Rectal smooth muscle tissue (tissue), 1 donor: Measurements from ENCODE around the gene VWF.

Source experiments
- H3K27ac ChIP-seq: one replicate; pipeline ENCODE4 v1.7.0; 2013; ENCODE audit warnings: low read depth, low read length, inconsistent platforms
- H3K27me3 ChIP-seq: one replicate; pipeline ENCODE4 v1.7.0; 2013; ENCODE audit warnings: low read length; ENCODE audit not compliant: control insufficient read depth, insufficient read depth
- H3K36me3 ChIP-seq: one replicate; pipeline ENCODE4 v1.7.0; 2013; ENCODE audit warnings: low read length; ENCODE audit not compliant: control insufficient read depth, insufficient read depth
- H3K4me1 ChIP-seq: one replicate; pipeline ENCODE4 v1.7.0; 2013; ENCODE audit warnings: low read length; ENCODE audit not compliant: control insufficient read depth, insufficient read depth
- H3K4me3 ChIP-seq: one replicate; pipeline ENCODE4 v1.7.0; 2013; ENCODE audit warnings: low read length
- H3K9ac ChIP-seq: one replicate; pipeline ENCODE4 v1.7.0; 2013; ENCODE audit warnings: low read length

Gene VWF

DNA sequence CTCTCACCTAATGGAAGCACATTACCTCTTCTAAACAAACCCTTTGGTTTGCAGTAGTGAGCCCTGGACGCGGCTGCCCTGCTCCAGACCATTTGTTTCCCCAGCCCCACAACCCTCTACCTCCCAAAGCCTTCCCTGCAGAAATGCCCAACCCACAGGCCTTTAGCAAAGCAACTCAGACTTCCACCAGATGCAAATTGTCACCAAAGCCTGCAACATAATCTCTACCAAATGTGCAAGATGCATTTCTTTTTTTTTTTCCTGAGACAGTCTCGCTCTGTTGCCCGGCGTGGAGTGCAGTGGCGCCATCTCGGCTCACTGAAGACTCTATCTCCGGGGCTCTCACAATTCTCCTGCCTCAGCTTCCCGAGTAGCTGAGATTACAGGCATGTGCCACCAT, 56.2 kb downstream of the VWF start:
- Histone ChIP-seq H3K27me3 (no peaks in the 10 kb centered on the region), H3K27ac (no peak overlapping the region), H3K9ac (no peak overlapping the region), H3K4me3 (no peak overlapping the region), H3K4me1 (no peaks in the 10 kb centered on the region), H3K36me3 (no peaks in the 10 kb centered on the region)

GRCh38 chr12:6067152-6067916, 57.1 kb downstream of the VWF start:
- H3K4me3 ChIP-seq: no peak overlapping the region
- no peak overlapping the region for H3K27ac ChIP-seq
- no peaks in the 10 kb centered on the region for H3K36me3 ChIP-seq
- no peak overlapping the region for H3K9ac ChIP-seq
- no peaks in the 10 kb centered on the region for H3K4me1 ChIP-seq
- no peaks in the 10 kb centered on the region for H3K27me3 ChIP-seq

- Histone ChIP-seq H3K9ac (no peak overlapping the region), H3K36me3 (no peaks in the 10 kb centered on the region), H3K27me3 (no peaks in the 10 kb centered on the region), H3K4me1 (no peaks in the 10 kb centered on the region), H3K27ac (no peak overlapping the region), H3K4me3 (no peak overlapping the region)
Observed at GRCh38 chr12:6066651-6067050, 57.8 kb downstream of the VWF start.

DNA sequence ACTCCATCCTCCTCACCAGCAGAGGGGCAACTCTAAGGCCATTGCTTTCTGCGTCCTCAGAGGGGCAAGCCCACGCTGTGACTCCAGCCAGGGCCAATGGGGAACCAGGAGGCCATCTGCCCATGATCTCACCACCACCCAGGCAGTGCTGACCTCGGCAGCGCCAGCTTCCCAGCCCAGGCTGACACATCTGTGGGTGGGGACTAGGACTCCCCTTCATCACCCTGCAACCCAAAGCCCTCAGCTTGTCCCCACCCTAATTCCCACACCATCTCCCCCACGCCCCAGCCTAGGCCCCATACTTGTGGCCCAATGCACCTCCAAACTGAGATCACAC, 58.6 kb downstream of the VWF start:
- Histone ChIP-seq H3K27ac (no peak overlapping the region), H3K4me1 (no peaks in the 10 kb centered on the region), H3K9ac (no peak overlapping the region), H3K36me3 (no peaks in the 10 kb centered on the region), H3K4me3 (no peak overlapping the region), H3K27me3 (no peaks in the 10 kb centered on the region)

GRCh38 chr12:6065131-6065862, 59.2 kb downstream of the VWF start:
- no peaks in the 10 kb centered on the region for H3K27me3 ChIP-seq
- no peaks in the 10 kb centered on the region for H3K4me1 ChIP-seq
- no peak overlapping the region for H3K4me3 ChIP-seq
- no peak overlapping the region for H3K27ac ChIP-seq
- no peak overlapping the region for H3K9ac ChIP-seq
- no peaks in the 10 kb centered on the region for H3K36me3 ChIP-seq

GRCh38 chr12:6062757-6063735, 61.4 kb downstream of the VWF start:
- H3K27ac ChIP-seq: no peak overlapping the region
- no peak overlapping the region for H3K4me3 ChIP-seq
- no peaks in the 10 kb centered on the region for H3K36me3 ChIP-seq
- no peaks in the 10 kb centered on the region for H3K4me1 ChIP-seq
- no peak overlapping the region for H3K9ac ChIP-seq
- no peaks in the 10 kb centered on the region for H3K27me3 ChIP-seq

GRCh38 chr12:6062395-6062756, 62.1 kb downstream of the VWF start:
- Histone ChIP-seq H3K27ac (no peak overlapping the region), H3K27me3 (no peaks in the 10 kb centered on the region), H3K9ac (no peak overlapping the region), H3K4me3 (no peak overlapping the region), H3K4me1 (no peaks in the 10 kb centered on the region), H3K36me3 (no peaks in the 10 kb centered on the region)

DNA sequence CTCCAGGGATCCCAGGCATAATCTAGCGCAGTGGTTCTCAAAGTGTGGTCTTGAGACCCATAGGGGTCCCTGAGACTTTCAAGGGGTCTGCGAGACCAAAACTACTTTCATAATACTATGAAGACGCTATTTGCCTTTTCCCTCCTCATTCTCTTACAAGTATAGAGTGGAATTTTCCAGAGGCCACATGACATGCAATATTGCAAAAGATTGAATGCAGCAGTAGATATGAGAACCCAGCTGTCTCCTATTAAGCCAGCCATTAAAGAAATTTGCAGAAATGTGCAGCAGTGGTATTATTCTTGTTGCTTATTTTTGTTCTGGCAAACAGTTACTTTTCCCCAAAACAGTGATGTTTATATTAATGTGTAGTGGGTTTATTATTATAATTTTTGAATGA, 62.8 kb downstream of the VWF start:
- Histone ChIP-seq H3K4me3 (no peak overlapping the region), H3K9ac (no peak overlapping the region), H3K27me3 (peaks cover under 1% of the 10 kb centered on the region), H3K4me1 (no peaks in the 10 kb centered on the region), H3K36me3 (no peaks in the 10 kb centered on the region), H3K27ac (no peak overlapping the region)

DNA sequence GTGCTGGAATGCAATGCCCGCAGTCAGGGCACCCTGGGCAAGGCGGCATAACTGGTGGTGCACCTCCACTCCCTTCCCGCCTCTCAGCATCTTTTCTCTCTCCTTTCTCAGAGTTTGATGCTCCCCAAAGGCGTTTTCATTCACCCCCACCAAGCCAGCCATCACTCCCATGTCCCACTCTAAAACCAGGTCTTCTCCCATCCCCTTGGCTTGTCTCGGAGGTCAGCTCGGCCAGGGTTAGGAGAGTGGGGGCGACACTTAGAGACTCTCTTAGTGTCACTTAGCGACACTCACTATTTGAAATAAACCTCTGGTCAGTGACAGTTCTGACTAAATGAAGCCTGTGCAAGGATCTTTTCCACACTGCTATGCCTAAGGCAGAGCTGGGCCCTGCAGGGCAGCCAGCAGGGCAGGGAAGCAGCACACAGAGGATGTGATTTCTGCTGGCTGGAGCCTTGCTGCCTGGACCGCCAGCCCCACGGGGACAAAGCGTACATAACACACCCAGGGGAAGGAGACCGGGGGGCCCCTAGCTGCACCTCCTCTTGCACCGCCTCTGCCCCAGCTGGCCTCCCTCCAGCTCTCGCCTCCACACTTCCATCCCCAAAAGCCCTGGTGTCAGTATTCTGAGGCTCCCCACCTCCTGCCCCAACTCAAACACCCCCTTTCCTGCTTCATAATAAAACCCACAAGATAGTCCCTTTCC, 64.5 kb downstream of the VWF start:
- Histone ChIP-seq H3K9ac (no peak overlapping the region), H3K4me1 (no peaks in the 10 kb centered on the region), H3K27ac (no peak overlapping the region), H3K27me3 (peaks cover 5% of the 10 kb centered on the region), H3K36me3 (no peaks in the 10 kb centered on the region), H3K4me3 (no peak overlapping the region)

GRCh38 chr12:6059221-6059620, 65.2 kb downstream of the VWF start:
- H3K9ac ChIP-seq: no peak overlapping the region
- no peak overlapping the region for H3K27ac ChIP-seq
- H3K4me3 ChIP-seq: no peak overlapping the region
- H3K27me3 ChIP-seq: peaks cover 5% of the 10 kb centered on the region
- no peaks in the 10 kb centered on the region for H3K4me1 ChIP-seq
- H3K36me3 ChIP-seq: no peaks in the 10 kb centered on the region

- no peak overlapping the region for H3K27ac ChIP-seq
- no peak overlapping the region for H3K9ac ChIP-seq
- no peaks in the 10 kb centered on the region for H3K4me1 ChIP-seq
- no peak overlapping the region for H3K4me3 ChIP-seq
- peaks cover 5% of the 10 kb centered on the region for H3K27me3 ChIP-seq
- H3K36me3 ChIP-seq: no peaks in the 10 kb centered on the region
Observed at GRCh38 chr12:6058481-6059161, 65.8 kb downstream of the VWF start.
